IPS-20b (cell line): ENCODE results near the gene P2RX7.
"Not testable (repeated sequence)": the region's sequence is repeated elsewhere in the genome, so short reads cannot be mapped to it uniquely, and the experiment has no call there.

ENCODE experiments used
- H3K27ac ChIP-seq: one replicate; pipeline ENCODE4 v1.5.1; 2013; ENCODE audit warnings: low read length
- H3K27me3 ChIP-seq: 2 replicates; pipeline ENCODE4 v1.6.1; 2013; ENCODE audit warnings: mild to moderate bottlenecking, low read length, inconsistent platforms; ENCODE audit not compliant: insufficient read depth
- H3K36me3 ChIP-seq: 2 replicates; pipeline ENCODE4 v1.6.1; 2013; ENCODE audit warnings: low read depth, mild to moderate bottlenecking, inconsistent platforms, low read length, moderate library complexity; ENCODE audit not compliant: insufficient read depth
- H3K4me1 ChIP-seq: 2 replicates; pipeline ENCODE4 v1.6.1; 2013; ENCODE audit warnings: mild to moderate bottlenecking, control low read depth, inconsistent platforms, low read length, moderate library complexity; ENCODE audit not compliant: insufficient read depth
- H3K4me3 ChIP-seq: 2 replicates; pipeline ENCODE4 v1.5.1; 2013; ENCODE audit warnings: mild to moderate bottlenecking, low read length, inconsistent platforms
- H3K9ac ChIP-seq: 2 replicates; pipeline ENCODE4 v1.6.1; 2013; ENCODE audit warnings: low read depth, mild to moderate bottlenecking, inconsistent platforms, low read length, moderate library complexity
- H3K9me3 ChIP-seq: 2 replicates; pipeline ENCODE4 v1.6.1; 2013; ENCODE audit warnings: mild to moderate bottlenecking, low read depth, low read length, inconsistent platforms; ENCODE audit not compliant: insufficient read depth

P2RX7 gene

DNA sequence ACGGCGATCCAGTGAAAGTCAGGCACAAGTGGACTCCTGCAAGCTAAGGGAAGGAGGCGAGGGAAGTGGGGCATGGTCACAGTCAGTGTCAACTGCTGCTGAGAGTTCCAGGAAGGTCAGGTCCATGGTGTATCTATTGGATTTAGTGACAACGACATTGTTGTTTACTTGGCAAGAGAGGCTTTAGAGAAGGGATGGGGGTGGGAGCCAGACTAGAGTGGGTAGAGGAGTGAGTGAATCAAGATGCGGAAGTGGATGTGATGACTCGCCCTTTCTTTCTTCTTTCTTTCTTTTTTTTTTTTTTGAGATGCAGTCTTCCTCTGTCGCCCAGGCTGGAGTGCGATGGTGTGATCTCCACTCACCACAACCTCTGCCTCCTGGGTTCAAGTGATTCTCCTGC, 12.5 kb downstream of the P2RX7 start:
- H3K9me3 ChIP-seq, result no peaks in the 10 kb centered on the region
- no peak overlapping the region for H3K9ac ChIP-seq
- no peak overlapping the region for H3K4me3 ChIP-seq
- H3K27ac ChIP-seq, result no peak overlapping the region
- no peaks in the 10 kb centered on the region for H3K36me3 ChIP-seq
- no peaks in the 10 kb centered on the region for H3K4me1 ChIP-seq
- H3K27me3 ChIP-seq, result peaks cover 4% of the 10 kb centered on the region; the same call in 1 of the 2 replicates

DNA sequence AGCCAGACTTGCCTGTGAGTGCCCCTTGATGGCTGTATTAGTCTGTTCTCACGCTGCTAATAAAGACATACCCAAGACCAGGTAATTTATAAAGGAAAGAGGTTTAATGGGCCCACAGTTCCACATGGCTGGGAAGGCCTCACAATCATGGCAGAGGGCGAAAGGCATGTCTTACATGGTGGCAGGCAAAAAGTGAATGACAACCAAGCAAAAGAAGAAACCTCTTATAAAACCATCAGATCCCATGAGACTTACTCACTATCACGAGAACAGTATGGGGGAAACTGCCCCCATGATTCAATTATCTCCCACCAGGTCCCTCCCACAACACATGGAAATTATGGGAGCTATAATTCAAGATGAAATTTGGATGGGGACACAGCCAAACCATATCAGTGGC, 16.6 kb downstream of the P2RX7 start:
- H3K27me3 ChIP-seq, H3K9me3 ChIP-seq, H3K9ac ChIP-seq, H3K27ac ChIP-seq, H3K4me3 ChIP-seq, H3K36me3 ChIP-seq, H3K4me1 ChIP-seq: not testable (repeated sequence)

DNA sequence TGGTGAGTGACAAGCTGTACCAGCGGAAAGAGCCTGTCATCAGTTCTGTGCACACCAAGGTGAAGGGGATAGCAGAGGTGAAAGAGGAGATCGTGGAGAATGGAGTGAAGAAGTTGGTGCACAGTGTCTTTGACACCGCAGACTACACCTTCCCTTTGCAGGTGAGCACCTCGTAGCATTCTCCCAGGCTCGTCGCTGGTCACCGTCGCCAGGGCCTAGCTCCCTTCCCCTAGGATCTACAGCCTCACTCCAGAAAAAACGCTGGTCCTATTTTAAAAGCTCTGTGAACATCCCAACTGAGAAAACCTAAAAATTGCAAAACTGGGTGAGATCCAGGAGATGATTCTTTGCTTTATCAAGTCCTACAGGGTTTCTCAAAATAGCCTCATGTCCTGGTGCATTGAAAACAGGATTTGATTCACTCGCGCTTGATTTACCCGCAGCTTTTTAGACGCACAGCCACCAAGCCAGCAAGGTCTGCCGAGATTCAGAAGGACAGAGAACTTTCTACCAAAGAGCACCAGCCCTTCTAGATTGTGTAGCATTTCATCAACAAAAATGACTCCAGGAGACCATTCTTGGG, 22.2 kb downstream of the P2RX7 start:
- H3K4me3 ChIP-seq, result no peak overlapping the region
- H3K36me3 ChIP-seq, result no peaks in the 10 kb centered on the region
- H3K4me1 ChIP-seq, result peaks cover 5% of the 10 kb centered on the region; the same call in 1 of the 2 replicates
- H3K9me3 ChIP-seq, result 0 out of 2 replicates have a peak, but pooled peaks cover 4% of the 10 kb centered on the region
- no peak overlapping the region for H3K9ac ChIP-seq
- no peaks in the 10 kb centered on the region for H3K27me3 ChIP-seq
- no peak overlapping the region for H3K27ac ChIP-seq

DNA sequence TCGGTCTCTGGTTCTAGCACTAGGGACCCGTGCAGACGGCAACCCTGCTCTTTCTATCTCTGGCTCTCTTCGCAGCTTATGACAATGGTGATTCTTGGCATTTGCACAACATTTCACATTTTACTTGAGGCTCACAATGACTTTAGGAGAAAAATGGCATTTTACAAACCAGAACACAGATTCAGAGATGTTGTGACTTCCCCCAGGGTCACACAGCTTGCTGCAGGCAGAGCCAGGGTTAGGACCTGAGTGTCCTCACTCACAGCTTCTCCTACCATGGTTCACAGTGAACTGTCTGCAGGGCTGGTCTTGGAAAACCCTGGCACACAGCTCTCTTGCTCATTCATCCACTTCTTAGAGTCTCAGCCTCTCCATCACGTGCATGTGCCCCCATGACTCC, 23.7 kb downstream of the P2RX7 start:
- Histone ChIP-seq H3K36me3 (no peaks in the 10 kb centered on the region), H3K9ac (no peak overlapping the region), H3K27ac (no peak overlapping the region), H3K9me3 (0 out of 2 replicates have a peak, but pooled peaks cover 4% of the 10 kb centered on the region), H3K4me1 (peaks cover 5% of the 10 kb centered on the region; the same call in 1 of the 2 replicates), H3K27me3 (no peaks in the 10 kb centered on the region), H3K4me3 (no peak overlapping the region)

DNA sequence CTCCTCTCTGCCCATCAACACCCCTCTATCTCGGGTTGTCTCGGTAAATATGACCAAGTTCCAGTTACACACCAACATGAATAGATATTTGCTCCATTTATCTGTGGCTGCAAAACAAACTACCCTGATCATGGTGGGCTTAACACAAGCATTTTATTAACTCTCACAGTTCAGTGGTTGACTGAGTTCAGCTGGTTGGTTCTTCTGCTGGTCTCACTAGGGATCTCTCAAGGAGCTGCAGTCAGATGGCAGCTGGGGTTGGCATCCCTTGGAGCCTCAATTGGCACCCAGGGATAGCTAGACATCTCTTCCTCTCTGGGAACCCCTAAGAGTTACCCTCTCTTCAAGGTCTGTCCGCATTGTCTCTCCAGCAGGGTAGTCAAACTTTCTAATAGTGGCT, 25.4 kb downstream of the P2RX7 start:
- Histone ChIP-seq H3K9ac (no peak overlapping the region), H3K27me3 (no peaks in the 10 kb centered on the region), H3K4me3 (no peak overlapping the region), H3K27ac (no peak overlapping the region), H3K4me1 (peaks cover 5% of the 10 kb centered on the region; the same call in 1 of the 2 replicates), H3K36me3 (no peaks in the 10 kb centered on the region), H3K9me3 (0 out of 2 replicates have a peak, but pooled peaks cover 4% of the 10 kb centered on the region)

DNA sequence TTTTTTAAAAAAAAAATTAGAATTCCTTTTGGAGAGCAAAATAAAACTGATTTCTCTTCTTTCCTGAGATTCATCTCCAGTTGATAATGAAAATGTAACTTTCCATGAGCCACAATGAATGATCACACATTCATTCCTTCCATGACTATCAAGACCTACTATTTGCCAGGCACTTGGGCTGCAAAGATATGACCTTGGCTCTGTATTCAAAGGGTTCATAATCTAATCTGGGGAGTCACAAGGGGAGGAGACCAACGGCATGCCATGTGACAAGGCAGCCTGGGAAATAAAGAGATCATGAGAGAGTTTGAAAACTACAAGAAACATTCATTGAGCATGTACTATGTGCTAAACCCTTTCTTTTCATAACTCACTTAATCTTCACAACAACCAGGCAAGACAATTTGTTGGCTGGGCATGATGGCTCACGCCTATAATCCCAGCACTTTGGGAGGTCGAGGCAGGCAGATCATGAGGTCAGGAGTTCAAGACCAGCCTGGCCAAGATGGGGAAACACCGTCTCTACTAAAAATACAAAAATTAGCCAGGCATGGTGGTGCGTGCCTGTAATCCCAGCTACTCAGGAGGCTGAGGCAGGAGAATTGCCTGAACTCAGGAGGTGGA, 26.2 kb downstream of the P2RX7 start:
- H3K27ac ChIP-seq, H3K36me3 ChIP-seq, H3K27me3 ChIP-seq, H3K4me1 ChIP-seq, H3K9me3 ChIP-seq, H3K4me3 ChIP-seq, H3K9ac ChIP-seq: not testable (repeated sequence)

DNA sequence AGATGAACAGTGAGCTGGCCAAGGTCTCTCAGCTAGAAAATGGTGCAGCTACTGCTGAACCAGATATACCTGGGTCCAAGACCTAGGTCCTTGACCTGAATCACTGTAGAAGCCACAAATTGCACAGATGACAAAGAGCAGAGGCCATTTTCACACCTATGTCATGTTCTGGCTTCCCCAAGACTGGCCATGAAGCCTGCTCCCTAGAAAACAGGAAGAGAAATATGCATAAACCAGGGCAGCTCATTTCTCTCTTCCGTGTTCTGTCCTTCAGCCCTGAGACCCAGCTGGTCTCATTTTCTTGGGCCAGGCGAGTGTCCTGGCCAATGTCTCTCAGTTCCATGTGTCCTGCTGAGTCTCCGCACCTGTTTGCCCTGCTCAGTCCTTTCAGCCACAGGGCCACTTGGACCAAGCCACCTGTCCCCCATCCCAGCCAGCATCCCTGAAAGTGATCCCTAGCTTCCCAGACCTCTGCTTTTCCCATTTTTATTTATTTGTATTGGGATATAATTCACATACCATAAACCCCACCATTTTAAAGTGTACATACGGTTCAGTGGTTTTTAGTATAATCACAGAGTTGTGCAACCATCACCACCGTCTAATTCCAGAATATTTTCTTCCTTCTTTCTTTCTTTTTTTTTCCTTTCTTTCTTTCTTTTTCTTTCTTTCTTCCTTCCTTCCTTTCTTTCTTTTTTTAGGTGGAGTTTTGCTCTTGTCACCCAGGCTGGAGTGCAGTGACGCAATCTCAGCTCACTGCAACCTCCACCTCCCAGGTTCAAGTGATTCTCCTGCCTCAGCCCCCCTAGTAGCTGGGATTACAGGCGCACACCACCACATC, 27.0 kb downstream of the P2RX7 start:
- Histone ChIP-seq H3K9ac (no peak overlapping the region), H3K4me1 (peaks cover 5% of the 10 kb centered on the region; the same call in 1 of the 2 replicates), H3K9me3 (0 out of 2 replicates have a peak, but pooled peaks cover 4% of the 10 kb centered on the region), H3K4me3 (no peak overlapping the region), H3K27ac (no peak overlapping the region), H3K27me3 (no peaks in the 10 kb centered on the region), H3K36me3 (no peaks in the 10 kb centered on the region)

DNA sequence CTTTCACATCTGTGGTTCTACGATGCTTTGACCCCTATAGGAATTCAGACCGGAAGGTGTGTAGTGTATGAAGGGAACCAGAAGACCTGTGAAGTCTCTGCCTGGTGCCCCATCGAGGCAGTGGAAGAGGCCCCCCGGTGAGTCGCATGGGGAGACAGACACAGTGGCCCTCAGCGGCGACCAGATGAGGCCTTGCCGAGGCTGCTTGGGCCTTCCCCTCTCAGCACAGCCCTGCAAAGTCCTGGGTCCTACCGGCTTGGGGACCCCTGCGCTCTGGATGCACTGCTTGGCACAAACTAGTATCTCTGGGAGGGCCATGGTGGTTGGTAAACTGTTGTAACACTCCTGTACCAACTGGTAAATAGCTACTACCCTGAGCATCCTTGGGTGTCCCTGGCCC, 29.7 kb downstream of the P2RX7 start:
- no peak overlapping the region for H3K9ac ChIP-seq
- no peak overlapping the region for H3K4me3 ChIP-seq
- H3K27ac ChIP-seq, result no peak overlapping the region
- H3K4me1 ChIP-seq, result no peaks in the 10 kb centered on the region
- no peaks in the 10 kb centered on the region for H3K27me3 ChIP-seq
- H3K36me3 ChIP-seq, result no peaks in the 10 kb centered on the region
- 0 out of 2 replicates have a peak, but pooled peaks cover 4% of the 10 kb centered on the region for H3K9me3 ChIP-seq

DNA sequence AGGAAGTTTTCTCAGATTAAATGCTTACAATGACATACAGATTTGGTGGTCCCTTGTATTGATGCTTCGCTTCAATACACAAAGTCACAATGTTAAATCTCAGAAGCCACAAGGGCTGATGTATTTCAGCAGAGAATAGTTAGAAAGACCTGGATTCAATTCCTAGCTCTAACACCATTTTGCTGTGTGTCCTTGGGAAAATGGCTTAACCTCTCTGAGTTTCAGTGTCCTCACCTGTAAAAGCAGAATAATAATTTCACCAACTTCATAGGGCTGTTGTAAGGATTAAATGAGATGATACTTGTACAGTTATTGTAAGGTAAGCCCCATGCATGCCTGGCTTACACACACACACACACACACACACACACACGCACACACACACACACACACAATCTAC, 30.3 kb downstream of the P2RX7 start:
- no peaks in the 10 kb centered on the region for H3K36me3 ChIP-seq
- 0 out of 2 replicates have a peak, but pooled peaks cover 4% of the 10 kb centered on the region for H3K9me3 ChIP-seq
- no peak overlapping the region for H3K9ac ChIP-seq

DNA sequence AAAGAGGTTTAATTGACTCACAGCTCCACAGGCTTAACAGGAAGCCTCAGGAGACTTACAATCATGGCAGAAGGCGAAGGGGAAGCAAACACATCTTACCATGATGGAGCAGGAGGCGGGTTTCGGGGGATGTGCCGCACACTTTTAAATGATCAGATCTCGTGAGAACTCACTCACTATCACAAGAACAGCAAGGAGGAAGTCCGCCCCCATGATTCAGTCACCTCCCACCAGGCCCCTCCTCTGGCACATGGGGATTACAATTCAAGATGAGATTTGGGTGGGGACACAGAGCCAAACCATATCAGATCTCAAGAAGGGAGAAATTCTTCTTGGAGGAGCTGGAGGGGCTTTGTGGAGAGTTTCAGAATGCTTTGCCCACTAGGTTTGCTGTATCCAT, 32.2 kb downstream of the P2RX7 start:
- not testable (repeated sequence) for H3K36me3 ChIP-seq, H3K4me1 ChIP-seq, H3K4me3 ChIP-seq, H3K9ac ChIP-seq, H3K9me3 ChIP-seq, H3K27me3 ChIP-seq, H3K27ac ChIP-seq

More for the DNA sequence above, 30.3 kb downstream of the P2RX7 start:
- no peak overlapping the region for H3K27ac ChIP-seq
- no peak overlapping the region for H3K4me3 ChIP-seq
- H3K27me3 ChIP-seq, result no peaks in the 10 kb centered on the region
- no peaks in the 10 kb centered on the region for H3K4me1 ChIP-seq

DNA sequence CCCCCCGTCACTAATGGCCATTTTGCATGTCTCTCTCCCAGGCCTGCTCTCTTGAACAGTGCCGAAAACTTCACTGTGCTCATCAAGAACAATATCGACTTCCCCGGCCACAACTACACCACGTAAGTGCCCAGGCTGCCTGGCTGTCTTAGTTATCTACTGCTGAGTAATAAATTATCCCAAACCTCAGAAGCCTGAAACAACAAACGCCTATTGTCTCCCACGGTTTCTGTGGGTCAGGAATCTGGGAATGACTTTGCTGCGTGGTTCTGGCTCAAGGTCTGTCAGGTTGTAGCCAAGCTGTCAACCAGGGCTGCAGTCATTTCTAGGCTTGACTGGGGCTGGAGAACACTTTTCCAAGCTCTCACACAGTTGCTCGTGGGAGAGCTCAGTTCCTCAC, 32.6 kb downstream of the P2RX7 start:
- no peaks in the 10 kb centered on the region for H3K9me3 ChIP-seq
- H3K4me3 ChIP-seq, result no peak overlapping the region
- H3K4me1 ChIP-seq, result no peaks in the 10 kb centered on the region
- H3K27me3 ChIP-seq, result no peaks in the 10 kb centered on the region
- no peak overlapping the region for H3K27ac ChIP-seq
- no peak overlapping the region for H3K9ac ChIP-seq
- H3K36me3 ChIP-seq, result no peaks in the 10 kb centered on the region

DNA sequence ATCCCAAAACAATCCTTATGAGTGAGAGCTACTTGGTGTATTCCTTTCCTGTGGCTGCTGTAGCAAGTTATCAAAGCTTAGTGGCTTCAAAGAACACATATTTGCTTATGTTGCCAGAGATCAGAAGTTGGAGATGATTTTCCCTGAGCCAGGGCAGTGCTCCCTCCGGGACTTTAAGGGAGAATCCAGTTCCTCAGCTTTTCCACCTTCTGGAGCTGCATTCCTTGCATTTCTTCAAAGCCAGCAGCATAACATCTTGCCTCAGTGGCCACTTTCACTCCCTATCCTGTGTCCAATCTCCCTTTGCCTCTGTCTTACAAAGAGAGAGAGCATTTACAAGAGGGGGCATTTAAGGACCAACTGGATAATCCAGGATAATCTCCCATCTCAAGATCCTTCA, 33.7 kb downstream of the P2RX7 start:
- H3K4me3 ChIP-seq, result no peak overlapping the region
- no peaks in the 10 kb centered on the region for H3K27me3 ChIP-seq
- H3K27ac ChIP-seq, result no peak overlapping the region
- H3K9me3 ChIP-seq, result no peaks in the 10 kb centered on the region
- H3K9ac ChIP-seq, result no peak overlapping the region
- H3K4me1 ChIP-seq, result no peaks in the 10 kb centered on the region
- no peaks in the 10 kb centered on the region for H3K36me3 ChIP-seq
